Vagina (tissue), 2 donors: ENCODE data around the gene ARID3A. TPM values are rescaled to one million over a fixed set of nuclear protein-coding genes. Genes with fewer than 3 reads are reported as not detected.

Source experiments
- DNase-seq, 2 donors: peaks; one replicate each; pipeline ENCODE4 v3.0.0-alpha.2; 2017; ENCODE audit errors: extremely low spot score in 2 of 2
- H3K27ac ChIP-seq: fragments of 200-600 bp; sonication (generic); one replicate; pipeline ENCODE4 v1.5.1; 2019
- H3K27me3 ChIP-seq: fragments of 200-600 bp; sonication (generic); one replicate; pipeline ENCODE4 v1.5.1; 2019
- H3K36me3 ChIP-seq, 2 donors: fragments of 200-600 bp; sonication (generic); one replicate each; pipeline ENCODE4 v1.5.1; 2017 to 2019
- H3K4me1 ChIP-seq: fragments of 200-600 bp; sonication (generic); one replicate; pipeline ENCODE4 v1.5.1; 2019
- H3K4me3 ChIP-seq, 2 donors: fragments of 200-600 bp; sonication (generic); 1 replicate in 1 of 2; 2 replicates in 1 of 2; pipeline ENCODE4 v1.5.1; 2016 to 2019
- H3K9me3 ChIP-seq: fragments of 200-600 bp; sonication (generic); one replicate; pipeline ENCODE4 v1.5.1; 2019
- POLR2A ChIP-seq, 2 donors: fragments of 450-650 bp; IDR thresholded peaks; one replicate each; pipeline ENCODE4 v1.6.1; 2017; ENCODE audit warnings: antibody characterized with exemption in 2 of 2, mild to moderate bottlenecking in 2 of 2, moderate library complexity in 2 of 2
- POLR2AphosphoS5 ChIP-seq, 2 donors: sonication (generic); formaldehyde crosslinking; IDR thresholded peaks; one replicate each; pipeline ENCODE4 v1.9.0; 2017; ENCODE audit warnings: antibody characterized with exemption in 2 of 2, mild to moderate bottlenecking in 2 of 2, low read depth in 1 of 2; ENCODE audit not compliant: insufficient read depth in 1 of 2
- intact Hi-C: fragments of 100-400 bp; cut with DNase I; formaldehyde crosslinking; loops from one replicate; pipeline ENCODE4 v1.15.1; 2023
- total RNA-seq: library from RNA; depleted of rRNA; stranded (reverse); fragments of >200 nt; gene quantifications from one replicate; pipeline ENCODE4 v1.2.3, GENCODE V29; 2016
- TF ChIP-seq, protein P1 (sequence below), 3 experiments: fragments of 450-650 bp in 2 of 3; fragments of 200-600 bp in 1 of 3; sonication (generic) in 1 of 3; IDR thresholded peaks; one replicate each; pipeline ENCODE4 v1.5.1; 2017 to 2019; ENCODE audit warnings: antibody characterized with exemption in 3 of 3, mild to moderate bottlenecking in 2 of 3, moderate library complexity in 2 of 3

ARID3A gene
- total RNA-seq, 1 donor from 2014 or later: 10.3 TPM

DNA sequence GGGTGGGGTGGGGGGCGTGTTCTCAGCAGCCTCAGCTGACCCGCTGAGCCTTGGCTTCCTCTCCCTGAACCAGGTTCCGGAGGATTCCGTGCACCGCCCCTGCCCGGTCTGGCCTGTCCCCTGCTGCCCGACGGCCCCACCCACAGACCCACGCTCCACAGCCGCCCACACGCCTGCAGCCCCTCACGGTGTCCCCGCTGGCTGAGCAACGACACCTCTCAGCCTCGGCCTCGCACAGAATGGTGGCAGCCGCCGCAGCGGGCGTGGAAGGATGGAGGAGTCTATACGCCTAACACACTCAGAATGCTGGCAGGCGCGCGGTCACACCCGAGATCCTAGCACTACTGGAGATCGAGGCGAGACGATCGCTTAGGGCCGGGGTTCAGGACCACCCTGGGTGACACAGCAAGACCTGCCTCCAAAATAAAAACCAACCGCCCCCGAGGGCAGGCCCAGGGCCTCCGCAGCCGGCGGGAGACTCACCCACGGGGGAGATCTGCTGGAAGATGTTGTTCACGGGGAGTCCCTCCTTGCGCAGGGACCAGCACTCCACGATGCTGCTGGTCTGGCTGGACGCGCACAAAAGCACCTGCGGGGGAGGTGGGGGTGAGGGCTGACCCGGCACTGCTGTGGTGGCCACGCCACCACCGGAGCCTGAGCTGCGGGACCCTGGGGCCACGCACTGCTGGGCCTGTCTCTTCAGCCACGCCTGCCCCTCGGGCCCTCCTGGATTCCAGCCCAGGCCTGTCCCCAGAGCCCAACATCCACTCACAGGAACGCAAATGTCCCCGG is 41.2 kb upstream of the ARID3A start:
- H3K4me1 ChIP-seq: no peaks in the 10 kb centered on the region
- H3K27ac ChIP-seq: no peak overlapping the region
- H3K36me3 ChIP-seq: peaks cover 3 to 78% of the 10 kb centered on the region in 2 donors
- H3K4me3 ChIP-seq: no peak overlapping the region
- no peaks in the 10 kb centered on the region for H3K27me3 ChIP-seq
- intact Hi-C loops: no loop called here
- no peak for DNase-seq
- TF ChIP-seq, protein P1, sequence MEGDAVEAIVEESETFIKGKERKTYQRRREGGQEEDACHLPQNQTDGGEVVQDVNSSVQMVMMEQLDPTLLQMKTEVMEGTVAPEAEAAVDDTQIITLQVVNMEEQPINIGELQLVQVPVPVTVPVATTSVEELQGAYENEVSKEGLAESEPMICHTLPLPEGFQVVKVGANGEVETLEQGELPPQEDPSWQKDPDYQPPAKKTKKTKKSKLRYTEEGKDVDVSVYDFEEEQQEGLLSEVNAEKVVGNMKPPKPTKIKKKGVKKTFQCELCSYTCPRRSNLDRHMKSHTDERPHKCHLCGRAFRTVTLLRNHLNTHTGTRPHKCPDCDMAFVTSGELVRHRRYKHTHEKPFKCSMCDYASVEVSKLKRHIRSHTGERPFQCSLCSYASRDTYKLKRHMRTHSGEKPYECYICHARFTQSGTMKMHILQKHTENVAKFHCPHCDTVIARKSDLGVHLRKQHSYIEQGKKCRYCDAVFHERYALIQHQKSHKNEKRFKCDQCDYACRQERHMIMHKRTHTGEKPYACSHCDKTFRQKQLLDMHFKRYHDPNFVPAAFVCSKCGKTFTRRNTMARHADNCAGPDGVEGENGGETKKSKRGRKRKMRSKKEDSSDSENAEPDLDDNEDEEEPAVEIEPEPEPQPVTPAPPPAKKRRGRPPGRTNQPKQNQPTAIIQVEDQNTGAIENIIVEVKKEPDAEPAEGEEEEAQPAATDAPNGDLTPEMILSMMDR (IDR thresholded peaks at IDR 0.05): no peak
- no peak for TF ChIP-seq POLR2AphosphoS5 (IDR thresholded peaks at IDR 0.05; ENCODE audit: insufficient read depth in 1 of 2, low read depth in 1 of 2)
- TF ChIP-seq POLR2A (IDR thresholded peaks at IDR 0.05): no peak
- no peaks in the 10 kb centered on the region for H3K9me3 ChIP-seq

DNA sequence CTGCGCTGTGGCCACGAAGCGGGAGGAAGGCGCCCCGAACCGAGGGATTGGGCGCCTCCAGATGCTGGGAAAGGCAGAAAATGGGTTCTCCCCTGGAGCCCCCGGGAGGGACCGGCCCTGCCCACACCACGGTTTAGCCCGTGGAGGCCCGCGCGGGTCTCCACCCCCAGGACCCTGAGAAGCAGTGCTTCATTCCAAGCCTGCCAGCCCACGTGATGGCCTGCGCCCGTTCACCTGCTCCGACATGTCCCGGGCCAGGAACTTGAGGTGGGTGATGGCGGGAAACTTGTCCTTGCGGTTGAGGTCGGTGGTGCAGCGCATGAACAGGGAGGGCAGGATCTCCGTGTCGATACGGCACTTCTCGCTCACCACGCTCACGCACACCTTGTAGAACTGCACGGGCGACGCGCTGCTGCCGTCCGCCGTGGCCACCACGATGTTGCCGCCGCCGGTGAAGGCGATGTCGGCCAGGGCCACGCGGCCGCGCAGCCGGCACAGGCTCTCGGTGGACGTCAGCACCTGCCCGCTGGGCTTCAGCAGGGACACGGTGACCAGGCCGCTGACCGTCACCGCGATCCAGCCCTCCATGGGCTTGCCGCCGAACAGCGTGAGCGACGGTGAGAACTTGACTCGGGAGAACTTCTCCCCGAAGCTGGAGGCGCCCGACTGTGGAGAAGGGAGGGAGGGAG is 40.2 kb upstream of the ARID3A start:
- Histone ChIP-seq H3K27me3 (no peaks in the 10 kb centered on the region), H3K9me3 (no peaks in the 10 kb centered on the region), H3K27ac (no peak overlapping the region), H3K4me1 (no peaks in the 10 kb centered on the region), H3K4me3 (no peak overlapping the region), H3K36me3 (peaks cover 3 to 80% of the 10 kb centered on the region in 2 donors)
- DNase-seq: no peak
- TF ChIP-seq POLR2A (IDR thresholded peaks at IDR 0.05) (no peak), POLR2AphosphoS5 (IDR thresholded peaks at IDR 0.05; ENCODE audit: insufficient read depth in 1 of 2, low read depth in 1 of 2) (no peak)
- TF ChIP-seq, protein P1 (IDR thresholded peaks at IDR 0.05): no peak
- intact Hi-C loops: no loop called here

DNA sequence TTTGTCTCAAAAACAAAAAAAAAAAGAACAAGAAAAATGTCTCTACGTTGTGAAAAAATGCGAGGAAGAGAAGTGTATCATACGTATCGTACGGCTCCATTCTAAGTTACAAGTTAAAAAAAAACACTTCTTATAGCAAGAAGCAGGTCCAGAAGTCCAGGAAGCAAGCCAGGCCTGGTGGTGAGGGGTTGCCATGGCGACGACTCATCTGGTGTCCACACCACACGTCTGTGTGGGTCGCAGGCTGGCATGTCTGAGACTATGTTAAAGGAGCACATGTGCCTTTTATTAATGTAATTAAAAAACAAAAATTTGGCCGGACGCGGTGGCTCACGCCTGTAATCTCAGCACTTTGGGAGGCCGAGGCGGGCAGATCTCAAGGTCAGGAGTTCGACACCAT is 38.8 kb upstream of the ARID3A start:
- H3K4me1 ChIP-seq: peaks cover 13% of the 10 kb centered on the region
- H3K9me3 ChIP-seq: no peaks in the 10 kb centered on the region
- intact Hi-C loops: no loop called here
- no peak for DNase-seq
- no peak overlapping the region for H3K27ac ChIP-seq
- H3K36me3 ChIP-seq: peaks cover 0 to 69% of the 10 kb centered on the region in 2 donors
- no peak overlapping the region for H3K4me3 ChIP-seq
- TF ChIP-seq POLR2A (IDR thresholded peaks at IDR 0.05) (no peak), POLR2AphosphoS5 (IDR thresholded peaks at IDR 0.05; ENCODE audit: insufficient read depth in 1 of 2, low read depth in 1 of 2) (no peak)
- TF ChIP-seq, protein P1 (IDR thresholded peaks at IDR 0.05): no peak
- no peaks in the 10 kb centered on the region for H3K27me3 ChIP-seq

DNA sequence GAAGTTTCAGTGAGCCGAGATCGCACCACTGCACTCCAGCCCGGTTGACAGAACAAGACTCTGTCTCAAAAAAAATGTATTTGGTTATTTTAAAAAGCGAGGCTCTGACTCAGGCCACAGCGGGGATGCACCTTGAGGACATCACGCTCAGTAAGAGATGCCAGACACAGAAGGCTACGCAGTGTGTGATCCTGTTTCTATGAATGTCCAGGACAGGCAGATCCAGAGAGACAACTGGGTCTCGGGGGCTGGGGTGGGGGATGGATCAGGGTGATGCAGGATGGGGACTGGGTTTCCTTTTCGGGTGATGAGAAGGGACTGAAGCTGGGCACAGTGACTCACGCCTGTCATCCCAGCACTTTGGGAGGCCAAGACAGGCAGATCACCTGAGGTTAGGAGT is 38.2 kb upstream of the ARID3A start:
- peaks cover 0 to 64% of the 10 kb centered on the region in 2 donors for H3K36me3 ChIP-seq
- no peak for DNase-seq
- intact Hi-C loops: no loop called here
- peaks cover 16% of the 10 kb centered on the region for H3K4me1 ChIP-seq
- no peaks in the 10 kb centered on the region for H3K9me3 ChIP-seq
- no peak overlapping the region for H3K27ac ChIP-seq
- TF ChIP-seq POLR2A (IDR thresholded peaks at IDR 0.05) (no peak), POLR2AphosphoS5 (IDR thresholded peaks at IDR 0.05; ENCODE audit: insufficient read depth in 1 of 2, low read depth in 1 of 2) (no peak)
- TF ChIP-seq, protein P1 (IDR thresholded peaks at IDR 0.05): no peak
- H3K4me3 ChIP-seq: no peak overlapping the region
- H3K27me3 ChIP-seq: no peaks in the 10 kb centered on the region
